ENCODE data around the gene DDR2.
"Not testable (repeated sequence)": the region's sequence is repeated elsewhere in the genome, so short reads cannot be mapped to it uniquely, and the experiment has no call there.

Gene DDR2

DNA sequence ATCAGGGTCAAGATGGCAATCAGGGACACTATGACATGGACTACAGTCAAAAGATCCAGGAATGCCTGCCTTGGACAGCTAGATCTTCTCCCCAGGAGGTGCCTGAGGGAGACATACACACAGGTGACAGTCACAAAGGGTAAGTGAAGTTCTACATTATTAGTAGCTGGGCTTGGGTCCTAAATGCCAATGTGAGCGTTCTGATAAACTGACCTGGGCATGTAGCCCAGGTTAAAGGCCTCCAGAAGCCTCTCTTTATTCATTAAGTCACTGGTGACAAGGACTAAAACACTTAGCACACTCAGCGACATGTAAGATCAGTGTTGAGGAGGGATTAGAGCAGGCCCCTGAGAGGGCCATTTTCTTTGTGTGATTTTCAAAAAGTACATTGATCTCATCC is 109.3 kb downstream of the DDR2 start:
- no peak for DNase-seq (ENCODE audit: low read depth, low spot score)
- H3K9ac ChIP-seq (ENCODE audit: insufficient read length, low read depth), result no peak overlapping the region
- H3K9me3 ChIP-seq (ENCODE audit: insufficient read depth, low read length), result peaks cover 15% of the 10 kb centered on the region
- H3K36me3 ChIP-seq (ENCODE audit: insufficient read depth, insufficient read length, low read length), result no peaks in the 10 kb centered on the region
- no peaks in the 10 kb centered on the region for H3K27me3 ChIP-seq (ENCODE audit: insufficient read depth, insufficient read length)
- TF ChIP-seq ZNF274 (IDR thresholded peaks at IDR 0.05; ENCODE audit: low read depth, low read length) (no peak), YY1 (IDR thresholded peaks at IDR 0.05; ENCODE audit: insufficient read depth, insufficient read length) (no peak), SUZ12 (IDR thresholded peaks at IDR 0.05; ENCODE audit: extremely low read depth, insufficient read depth, insufficient read length) (no peak)
- H3K4me1 ChIP-seq (ENCODE audit: insufficient read depth, insufficient read length), result no peaks in the 10 kb centered on the region
- H3K4me3 ChIP-seq (ENCODE audit: insufficient read length, low read depth), result no peak overlapping the region

DNA sequence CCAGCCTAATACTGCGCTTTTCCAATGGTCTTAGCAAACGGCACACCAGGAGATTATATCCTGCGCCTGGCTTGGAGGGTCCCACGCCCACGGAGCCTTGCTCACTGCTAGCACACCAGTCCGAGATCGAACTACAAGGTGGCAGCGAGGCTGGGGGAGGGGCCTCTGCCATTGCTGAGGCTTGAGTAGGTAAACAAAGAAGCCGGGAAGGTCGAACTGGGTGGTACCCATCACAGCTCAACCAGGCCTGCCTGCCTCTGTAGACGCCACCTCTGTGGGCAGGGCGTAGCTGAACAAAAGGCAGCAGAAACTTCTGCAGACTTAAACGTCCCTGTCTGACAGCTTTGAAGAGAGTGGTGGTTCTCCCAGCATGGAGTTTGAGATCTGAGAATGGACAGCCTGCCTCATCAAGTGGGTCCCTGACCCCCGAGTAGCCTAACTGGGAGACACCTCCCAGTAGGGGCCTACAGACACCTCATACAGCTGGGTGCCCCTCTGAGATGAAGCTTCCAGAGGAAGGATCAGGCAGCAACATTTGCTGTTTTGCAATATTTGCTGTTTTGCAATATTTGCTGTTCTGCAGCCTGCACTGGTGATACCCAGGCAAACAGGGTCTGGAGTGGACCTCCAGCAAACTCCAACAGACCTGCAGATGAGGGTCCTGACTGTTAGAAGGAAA is 114.1 kb downstream of the DDR2 start:
- H3K36me3 ChIP-seq (ENCODE audit: insufficient read depth, insufficient read length, low read length); H3K4me3 ChIP-seq (ENCODE audit: insufficient read length, low read depth); H3K9ac ChIP-seq (ENCODE audit: insufficient read length, low read depth); DNase-seq (ENCODE audit: low read depth, low spot score); H3K27me3 ChIP-seq (ENCODE audit: insufficient read depth, insufficient read length); H3K4me1 ChIP-seq (ENCODE audit: insufficient read depth, insufficient read length): not testable (repeated sequence)
- peaks cover 16% of the 10 kb centered on the region for H3K9me3 ChIP-seq (ENCODE audit: insufficient read depth, low read length)

DNA sequence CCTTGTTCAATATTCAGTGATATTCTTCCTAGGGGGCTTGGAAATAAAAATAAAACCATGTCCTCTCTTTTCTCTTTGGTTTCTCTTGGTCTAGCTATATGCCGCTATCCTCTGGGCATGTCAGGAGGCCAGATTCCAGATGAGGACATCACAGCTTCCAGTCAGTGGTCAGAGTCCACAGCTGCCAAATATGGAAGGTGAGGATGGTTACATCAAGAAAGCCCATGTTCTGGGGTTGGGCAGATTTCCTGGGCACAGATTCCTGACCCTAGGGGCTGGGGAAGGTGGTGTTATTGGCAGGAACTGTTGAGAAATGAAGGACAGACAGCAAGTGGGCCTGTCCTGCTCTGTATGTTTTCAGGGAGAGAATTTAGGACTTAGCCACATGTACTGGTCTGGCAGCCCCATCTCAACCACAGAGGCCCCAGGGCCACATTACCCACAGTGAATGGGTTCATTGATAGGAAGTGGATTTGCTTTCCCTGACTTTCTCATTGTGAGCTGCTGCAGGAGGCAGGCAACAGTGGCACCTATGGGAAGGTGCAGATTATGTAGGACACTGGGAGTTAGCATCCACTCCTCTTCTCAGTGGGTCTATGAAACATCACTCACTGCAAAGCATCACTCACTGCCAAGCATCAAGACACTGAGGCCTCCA is 120.9 kb downstream of the DDR2 start:
- Histone ChIP-seq H3K9ac (ENCODE audit: insufficient read length, low read depth) (no peak overlapping the region), H3K9me3 (ENCODE audit: insufficient read depth, low read length) (no peaks in the 10 kb centered on the region), H3K27me3 (ENCODE audit: insufficient read depth, insufficient read length) (no peaks in the 10 kb centered on the region), H3K4me3 (ENCODE audit: insufficient read length, low read depth) (no peak overlapping the region), H3K36me3 (ENCODE audit: insufficient read depth, insufficient read length, low read length) (no peaks in the 10 kb centered on the region), H3K4me1 (ENCODE audit: insufficient read depth, insufficient read length) (no peaks in the 10 kb centered on the region)
- TF ChIP-seq YY1 (IDR thresholded peaks at IDR 0.05; ENCODE audit: insufficient read depth, insufficient read length), result no peak
- no peak for TF ChIP-seq ZNF274 (IDR thresholded peaks at IDR 0.05; ENCODE audit: low read depth, low read length)
- no peak for TF ChIP-seq SUZ12 (IDR thresholded peaks at IDR 0.05; ENCODE audit: extremely low read depth, insufficient read depth, insufficient read length)
- DNase-seq (ENCODE audit: low read depth, low spot score), result no peak

DNA sequence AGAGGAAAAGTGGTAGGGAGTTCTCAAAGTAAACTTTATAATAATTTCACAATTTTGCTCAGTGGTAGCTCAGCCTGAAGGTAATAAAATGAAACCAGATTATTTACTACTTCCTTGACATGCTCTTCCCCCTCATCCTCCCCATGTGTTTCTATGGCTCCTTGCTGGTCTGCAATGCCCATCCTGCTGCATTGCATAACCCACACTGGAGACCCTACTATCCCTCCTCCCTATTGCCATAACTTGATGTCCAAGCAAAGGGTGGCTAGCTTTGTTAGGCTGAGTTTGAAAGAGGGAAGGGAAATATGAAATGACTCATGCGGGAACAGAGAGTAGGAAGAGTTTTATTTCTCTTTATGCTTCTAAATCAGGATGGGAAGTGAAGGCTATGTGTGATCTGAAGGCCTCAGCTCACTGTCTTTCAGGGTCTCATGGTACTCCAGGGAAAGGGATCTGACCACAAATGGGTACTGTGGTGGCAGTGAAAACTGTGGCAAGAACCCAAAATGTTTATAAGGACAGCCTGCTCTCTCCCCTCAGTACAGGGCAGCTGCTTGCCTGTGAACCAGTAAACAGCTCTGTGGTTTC is 121.8 kb downstream of the DDR2 start:
- Histone ChIP-seq H3K9me3 (ENCODE audit: insufficient read depth, low read length) (no peaks in the 10 kb centered on the region), H3K9ac (ENCODE audit: insufficient read length, low read depth) (no peak overlapping the region), H3K27me3 (ENCODE audit: insufficient read depth, insufficient read length) (no peaks in the 10 kb centered on the region), H3K4me1 (ENCODE audit: insufficient read depth, insufficient read length) (no peaks in the 10 kb centered on the region), H3K36me3 (ENCODE audit: insufficient read depth, insufficient read length, low read length) (no peaks in the 10 kb centered on the region), H3K4me3 (ENCODE audit: insufficient read length, low read depth) (no peak overlapping the region)
- no peak for DNase-seq (ENCODE audit: low read depth, low spot score)
- TF ChIP-seq YY1 (IDR thresholded peaks at IDR 0.05; ENCODE audit: insufficient read depth, insufficient read length) (no peak), SUZ12 (IDR thresholded peaks at IDR 0.05; ENCODE audit: extremely low read depth, insufficient read depth, insufficient read length) (no peak), ZNF274 (IDR thresholded peaks at IDR 0.05; ENCODE audit: low read depth, low read length) (no peak)

DNA sequence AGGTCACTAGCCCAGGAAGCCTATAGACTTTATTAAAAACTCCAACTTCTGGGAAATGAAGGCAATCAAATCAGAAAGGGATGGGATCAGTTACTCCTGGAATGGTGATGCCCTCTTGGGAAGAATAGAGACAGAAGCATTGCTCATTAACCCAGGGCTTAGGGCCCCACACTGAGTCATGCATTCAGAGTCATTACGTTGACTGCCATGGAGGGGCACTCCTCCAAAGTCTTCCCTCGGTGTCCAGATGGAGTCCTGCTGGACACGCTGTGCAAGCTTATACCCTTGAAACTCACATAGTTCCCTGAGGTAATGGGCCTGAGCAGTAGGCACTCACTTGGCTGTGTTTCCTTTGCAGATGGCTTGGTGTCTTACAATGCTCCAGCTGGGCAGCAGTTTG is 123.0 kb downstream of the DDR2 start:
- H3K4me1 ChIP-seq (ENCODE audit: insufficient read depth, insufficient read length), result no peaks in the 10 kb centered on the region
- no peaks in the 10 kb centered on the region for H3K9me3 ChIP-seq (ENCODE audit: insufficient read depth, low read length)
- no peak overlapping the region for H3K4me3 ChIP-seq (ENCODE audit: insufficient read length, low read depth)
- TF ChIP-seq YY1 (IDR thresholded peaks at IDR 0.05; ENCODE audit: insufficient read depth, insufficient read length) (no peak), SUZ12 (IDR thresholded peaks at IDR 0.05; ENCODE audit: extremely low read depth, insufficient read depth, insufficient read length) (no peak), ZNF274 (IDR thresholded peaks at IDR 0.05; ENCODE audit: low read depth, low read length) (no peak)
- DNase-seq (ENCODE audit: low read depth, low spot score), result no peak
- H3K27me3 ChIP-seq (ENCODE audit: insufficient read depth, insufficient read length), result no peaks in the 10 kb centered on the region
- H3K9ac ChIP-seq (ENCODE audit: insufficient read length, low read depth), result no peak overlapping the region
- no peaks in the 10 kb centered on the region for H3K36me3 ChIP-seq (ENCODE audit: insufficient read depth, insufficient read length, low read length)

DNA sequence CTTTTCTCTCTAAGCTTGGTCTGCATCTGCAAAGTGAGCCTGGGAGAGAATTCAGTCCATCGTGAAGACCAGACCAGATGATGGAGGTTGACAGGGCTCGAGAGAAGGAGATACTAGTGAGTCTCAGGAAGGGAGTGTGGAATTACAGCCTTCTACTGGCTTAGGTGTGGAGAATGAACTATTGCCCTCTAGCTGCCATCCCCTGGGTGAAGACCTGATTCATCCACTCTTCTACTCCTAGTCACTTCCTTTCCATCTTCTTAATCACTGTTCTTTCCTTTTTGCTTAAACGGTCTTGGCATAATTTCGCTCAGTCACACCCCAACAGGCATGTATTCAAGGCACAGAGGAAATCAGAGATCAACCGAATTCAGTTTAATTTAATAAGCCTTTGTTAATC is 124.3 kb downstream of the DDR2 start:
- Histone ChIP-seq H3K27me3 (ENCODE audit: insufficient read depth, insufficient read length) (no peaks in the 10 kb centered on the region), H3K9ac (ENCODE audit: insufficient read length, low read depth) (no peak overlapping the region), H3K9me3 (ENCODE audit: insufficient read depth, low read length) (no peaks in the 10 kb centered on the region), H3K4me1 (ENCODE audit: insufficient read depth, insufficient read length) (no peaks in the 10 kb centered on the region), H3K4me3 (ENCODE audit: insufficient read length, low read depth) (no peak overlapping the region), H3K36me3 (ENCODE audit: insufficient read depth, insufficient read length, low read length) (no peaks in the 10 kb centered on the region)
- TF ChIP-seq SUZ12 (IDR thresholded peaks at IDR 0.05; ENCODE audit: extremely low read depth, insufficient read depth, insufficient read length), result no peak
- no peak for TF ChIP-seq YY1 (IDR thresholded peaks at IDR 0.05; ENCODE audit: insufficient read depth, insufficient read length)
- no peak for TF ChIP-seq ZNF274 (IDR thresholded peaks at IDR 0.05; ENCODE audit: low read depth, low read length)
- no peak for DNase-seq (ENCODE audit: low read depth, low spot score)

DNA sequence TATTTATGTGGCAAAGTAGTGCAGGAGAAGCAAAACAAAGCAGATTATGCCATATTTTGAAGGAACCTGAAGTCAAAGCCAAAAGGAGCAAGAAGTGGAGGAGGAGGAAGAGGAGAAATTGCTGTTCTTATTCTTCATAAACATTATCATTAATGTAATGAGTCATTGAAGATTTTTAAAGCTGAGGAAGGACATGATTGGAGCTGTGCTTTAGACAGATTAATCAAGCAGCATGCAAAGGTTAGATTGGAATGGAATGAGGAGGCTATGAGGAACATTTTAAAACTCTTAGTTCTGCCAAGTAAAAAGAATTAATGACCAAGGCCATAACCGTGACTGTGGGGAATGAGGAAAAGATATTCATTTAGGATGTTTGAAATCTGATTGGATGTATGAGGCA is 125.2 kb downstream of the DDR2 start:
- H3K4me3 ChIP-seq (ENCODE audit: insufficient read length, low read depth), result no peak overlapping the region
- no peaks in the 10 kb centered on the region for H3K4me1 ChIP-seq (ENCODE audit: insufficient read depth, insufficient read length)
- no peaks in the 10 kb centered on the region for H3K36me3 ChIP-seq (ENCODE audit: insufficient read depth, insufficient read length, low read length)
- no peak overlapping the region for H3K9ac ChIP-seq (ENCODE audit: insufficient read length, low read depth)
- no peak for DNase-seq (ENCODE audit: low read depth, low spot score)
- no peaks in the 10 kb centered on the region for H3K9me3 ChIP-seq (ENCODE audit: insufficient read depth, low read length)
- no peaks in the 10 kb centered on the region for H3K27me3 ChIP-seq (ENCODE audit: insufficient read depth, insufficient read length)
- TF ChIP-seq SUZ12 (IDR thresholded peaks at IDR 0.05; ENCODE audit: extremely low read depth, insufficient read depth, insufficient read length), result no peak
- TF ChIP-seq YY1 (IDR thresholded peaks at IDR 0.05; ENCODE audit: insufficient read depth, insufficient read length), result no peak
- no peak for TF ChIP-seq ZNF274 (IDR thresholded peaks at IDR 0.05; ENCODE audit: low read depth, low read length)
